ENCODE data around the gene CCDC148.
"Not testable (repeated sequence)": the region's sequence is repeated elsewhere in the genome, so short reads cannot be mapped to it uniquely, and the experiment has no call there.

The CCDC148 gene

DNA sequence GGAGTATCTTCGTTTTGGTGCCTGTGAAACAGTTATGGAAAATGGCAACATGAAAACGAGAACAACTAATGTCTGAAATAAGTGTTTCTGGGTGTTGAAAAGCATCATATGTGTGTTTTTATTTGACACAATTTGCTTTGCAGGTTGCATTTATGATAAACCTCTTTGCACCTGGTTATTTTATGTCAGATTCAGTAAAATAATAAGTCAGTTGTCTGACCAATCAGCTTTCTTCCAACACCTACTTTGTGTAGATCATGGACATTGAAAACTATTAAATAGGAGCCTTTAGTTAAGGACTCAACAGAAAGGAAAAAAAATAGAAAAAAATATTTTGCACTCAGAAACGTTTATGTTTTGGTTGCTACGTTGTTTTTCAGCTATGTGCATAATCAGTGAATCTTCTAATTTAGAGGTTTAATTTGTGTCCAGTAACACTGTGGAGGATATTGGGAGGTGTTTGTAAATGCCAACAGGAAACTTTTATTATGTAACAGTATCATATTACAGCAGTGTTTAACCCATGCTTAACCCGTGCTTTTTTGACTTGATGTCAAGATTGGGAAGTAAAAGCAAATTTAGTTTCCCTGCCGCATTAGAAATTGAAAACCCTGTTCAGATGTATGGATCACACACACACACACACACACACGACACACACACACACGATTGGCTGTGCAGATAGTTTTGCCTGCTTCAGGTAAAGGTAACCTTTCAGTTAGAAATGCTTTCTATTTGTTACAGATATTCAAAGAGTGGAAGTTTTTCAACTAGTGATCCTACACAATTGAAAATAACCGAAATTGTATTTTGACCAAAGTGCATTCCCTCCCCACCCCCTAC, 2.8 kb upstream of the CCDC148 start:
- Histone ChIP-seq H3K4me3 (ENCODE audit: low read depth in 1 of 2, low read length in 2 of 2) (peak overlapping the region; percentile 79 to 95), H3K4me1 (ENCODE audit: control insufficient read depth in 1 of 2, insufficient read depth in 2 of 2, low read length in 2 of 2) (peaks cover 6 to 17% of the 10 kb centered on the region in 2 donors), H3K36me3 (ENCODE audit: control insufficient read depth in 1 of 2, insufficient read depth in 2 of 2, low read length in 2 of 2) (no peaks in the 10 kb centered on the region), H3K9me3 (ENCODE audit: control insufficient read depth in 1 of 2, low read length in 2 of 2) (no peaks in the 10 kb centered on the region), H3K27ac (ENCODE audit: low read length) (no peak overlapping the region), H3K27me3 (ENCODE audit: low read depth, low read length) (no peaks in the 10 kb centered on the region)

DNA sequence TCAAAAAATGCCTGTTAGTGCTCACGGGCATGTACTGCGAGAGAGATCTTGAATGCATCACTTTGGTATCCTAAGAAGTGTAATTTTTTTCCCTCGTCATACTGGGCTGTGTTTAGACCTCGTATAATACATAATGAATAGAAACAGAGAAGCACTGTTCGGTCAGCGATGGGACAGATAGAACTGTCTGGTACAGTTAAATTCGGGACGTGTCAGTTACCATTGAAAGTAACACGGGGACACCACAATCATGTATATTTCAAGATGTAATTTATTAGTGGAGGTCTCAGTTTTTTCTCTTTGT, 2.0 kb upstream of the CCDC148 start:
- H3K27ac ChIP-seq (ENCODE audit: low read length) = peak overlapping the region; percentile 18

GRCh38 chr2:158457826-158458616, 1.5 kb upstream of the CCDC148 start:
- Histone ChIP-seq H3K36me3 (ENCODE audit: control insufficient read depth in 1 of 2, insufficient read depth in 2 of 2, low read length in 2 of 2) (no peaks in the 10 kb centered on the region), H3K27ac (ENCODE audit: low read length) (peak overlapping the region; percentile 18), H3K27me3 (ENCODE audit: low read depth, low read length) (no peaks in the 10 kb centered on the region), H3K4me3 (ENCODE audit: low read depth in 1 of 2, low read length in 2 of 2) (peak overlapping the region; percentile 79 to 95), H3K9me3 (ENCODE audit: control insufficient read depth in 1 of 2, low read length in 2 of 2) (no peaks in the 10 kb centered on the region), H3K4me1 (ENCODE audit: control insufficient read depth in 1 of 2, insufficient read depth in 2 of 2, low read length in 2 of 2) (peaks cover 2 to 17% of the 10 kb centered on the region in 2 donors)

More for the DNA sequence above, 2.0 kb upstream of the CCDC148 start:
- Histone ChIP-seq H3K27me3 (ENCODE audit: low read depth, low read length) (no peaks in the 10 kb centered on the region), H3K9me3 (ENCODE audit: control insufficient read depth in 1 of 2, low read length in 2 of 2) (no peaks in the 10 kb centered on the region), H3K4me1 (ENCODE audit: control insufficient read depth in 1 of 2, insufficient read depth in 2 of 2, low read length in 2 of 2) (peaks cover 6 to 17% of the 10 kb centered on the region in 2 donors), H3K36me3 (ENCODE audit: control insufficient read depth in 1 of 2, insufficient read depth in 2 of 2, low read length in 2 of 2) (no peaks in the 10 kb centered on the region), H3K4me3 (ENCODE audit: low read depth in 1 of 2, low read length in 2 of 2) (peak overlapping the region; percentile 79 to 95)

GRCh38 chr2:158457092-158457825, 706 bp upstream of the CCDC148 start:
- Histone ChIP-seq H3K9me3 (ENCODE audit: control insufficient read depth in 1 of 2, low read length in 2 of 2) (no peaks in the 10 kb centered on the region), H3K4me1 (ENCODE audit: control insufficient read depth in 1 of 2, insufficient read depth in 2 of 2, low read length in 2 of 2) (peaks cover 0 to 17% of the 10 kb centered on the region in 2 donors), H3K27ac (ENCODE audit: low read length) (no peak overlapping the region), H3K4me3 (ENCODE audit: low read depth in 1 of 2, low read length in 2 of 2) (peak overlapping the region; percentile 79 to 95), H3K36me3 (ENCODE audit: control insufficient read depth in 1 of 2, insufficient read depth in 2 of 2, low read length in 2 of 2) (no peaks in the 10 kb centered on the region), H3K27me3 (ENCODE audit: low read depth, low read length) (no peaks in the 10 kb centered on the region)

GRCh38 chr2:158443606-158444005, 12.9 kb downstream of the CCDC148 start:
- H3K27ac ChIP-seq (ENCODE audit: low read length) = no peak overlapping the region
- no peaks in the 10 kb centered on the region for H3K36me3 ChIP-seq (ENCODE audit: control insufficient read depth in 1 of 2, insufficient read depth in 2 of 2, low read length in 2 of 2)
- H3K4me3 ChIP-seq (ENCODE audit: low read depth in 1 of 2, low read length in 2 of 2) = no peak overlapping the region
- no peaks in the 10 kb centered on the region for H3K27me3 ChIP-seq (ENCODE audit: low read depth, low read length)
- no peaks in the 10 kb centered on the region for H3K9me3 ChIP-seq (ENCODE audit: control insufficient read depth in 1 of 2, low read length in 2 of 2)
- H3K4me1 ChIP-seq (ENCODE audit: control insufficient read depth in 1 of 2, insufficient read depth in 2 of 2, low read length in 2 of 2) = no peaks in the 10 kb centered on the region

DNA sequence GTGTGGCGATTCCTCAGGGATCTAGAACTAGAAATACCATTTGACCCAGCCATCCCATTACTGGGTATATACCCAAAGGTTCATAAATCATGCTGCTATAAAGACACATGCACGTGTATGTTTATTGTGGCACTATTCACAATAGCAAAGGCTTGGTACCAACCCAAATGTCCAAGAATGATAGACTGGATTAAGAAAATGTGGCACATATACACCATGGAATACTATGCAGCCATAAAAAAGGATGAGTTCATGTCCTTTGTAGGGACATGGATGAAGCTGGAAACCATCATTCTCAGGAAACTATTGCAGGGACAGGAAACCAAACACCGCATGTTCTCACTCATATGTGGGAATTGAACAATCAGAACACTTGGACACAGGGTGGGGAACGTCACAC, 17.5 kb downstream of the CCDC148 start:
- H3K4me1 ChIP-seq (ENCODE audit: control insufficient read depth in 1 of 2, insufficient read depth in 2 of 2, low read length in 2 of 2); H3K27me3 ChIP-seq (ENCODE audit: low read depth, low read length); H3K27ac ChIP-seq (ENCODE audit: low read length); H3K36me3 ChIP-seq (ENCODE audit: control insufficient read depth in 1 of 2, insufficient read depth in 2 of 2, low read length in 2 of 2); H3K4me3 ChIP-seq (ENCODE audit: low read depth in 1 of 2, low read length in 2 of 2); H3K9me3 ChIP-seq (ENCODE audit: control insufficient read depth in 1 of 2, low read length in 2 of 2): not testable (repeated sequence)

DNA sequence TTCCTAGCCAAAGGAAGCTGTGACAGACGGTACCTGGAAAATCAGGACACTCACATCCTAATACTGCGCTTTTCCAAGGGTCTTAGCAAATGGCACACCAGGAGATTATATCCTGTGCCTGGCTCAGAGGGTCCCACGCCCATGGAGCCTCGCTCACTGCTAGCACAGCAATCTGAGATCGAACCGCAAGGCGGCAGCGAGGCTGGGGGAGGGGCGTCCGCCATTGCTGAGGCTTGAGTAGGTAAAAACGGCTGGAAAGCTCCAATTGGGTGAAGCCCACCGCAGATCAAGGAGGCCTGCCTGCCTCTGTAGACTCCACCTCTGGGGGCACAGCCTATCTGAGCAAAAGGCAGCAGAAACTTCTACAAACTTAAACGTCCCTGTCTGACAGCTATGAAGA, 22.8 kb downstream of the CCDC148 start:
- not testable (repeated sequence) for H3K36me3 ChIP-seq (ENCODE audit: control insufficient read depth in 1 of 2, insufficient read depth in 2 of 2, low read length in 2 of 2); H3K27ac ChIP-seq (ENCODE audit: low read length); H3K4me1 ChIP-seq (ENCODE audit: control insufficient read depth in 1 of 2, insufficient read depth in 2 of 2, low read length in 2 of 2); H3K4me3 ChIP-seq (ENCODE audit: low read depth in 1 of 2, low read length in 2 of 2); H3K27me3 ChIP-seq (ENCODE audit: low read depth, low read length)
- H3K9me3 ChIP-seq (ENCODE audit: control insufficient read depth in 1 of 2, low read length in 2 of 2) = peaks cover 7 to 15% of the 10 kb centered on the region in 2 donors

DNA sequence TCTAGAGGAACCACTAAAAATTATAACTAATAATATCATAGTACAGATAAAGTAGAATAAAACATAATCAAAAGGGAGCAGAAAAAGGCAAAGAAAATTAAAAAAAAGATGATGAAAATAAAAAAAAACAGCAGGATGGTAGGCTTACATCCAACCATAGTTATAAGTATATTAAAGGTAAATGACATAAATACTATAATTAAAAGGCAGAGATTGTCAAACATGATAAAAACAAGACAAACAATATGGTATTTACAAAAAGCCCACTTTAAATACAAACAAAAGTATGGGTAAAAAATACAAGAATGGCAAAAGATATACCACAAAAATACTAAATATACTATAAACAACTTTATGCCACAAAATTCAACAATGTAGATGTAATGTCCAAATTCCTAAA, 24.4 kb downstream of the CCDC148 start:
- Histone ChIP-seq H3K27ac (ENCODE audit: low read length) (no peak overlapping the region), H3K4me1 (ENCODE audit: control insufficient read depth in 1 of 2, insufficient read depth in 2 of 2, low read length in 2 of 2) (no peaks in the 10 kb centered on the region), H3K9me3 (ENCODE audit: control insufficient read depth in 1 of 2, low read length in 2 of 2) (peaks cover 7 to 15% of the 10 kb centered on the region in 2 donors), H3K27me3 (ENCODE audit: low read depth, low read length) (no peaks in the 10 kb centered on the region), H3K36me3 (ENCODE audit: control insufficient read depth in 1 of 2, insufficient read depth in 2 of 2, low read length in 2 of 2) (no peaks in the 10 kb centered on the region), H3K4me3 (ENCODE audit: low read depth in 1 of 2, low read length in 2 of 2) (no peak overlapping the region)

- H3K4me1 ChIP-seq (ENCODE audit: control insufficient read depth in 1 of 2, insufficient read depth in 2 of 2, low read length in 2 of 2) = peaks cover 0 to 8% of the 10 kb centered on the region in 2 donors
- no peaks in the 10 kb centered on the region for H3K36me3 ChIP-seq (ENCODE audit: control insufficient read depth in 1 of 2, insufficient read depth in 2 of 2, low read length in 2 of 2)
- H3K9me3 ChIP-seq (ENCODE audit: control insufficient read depth in 1 of 2, low read length in 2 of 2) = peaks cover 0 to 9% of the 10 kb centered on the region in 2 donors
- H3K27me3 ChIP-seq (ENCODE audit: low read depth, low read length) = no peaks in the 10 kb centered on the region
- H3K4me3 ChIP-seq (ENCODE audit: low read depth in 1 of 2, low read length in 2 of 2) = no peak overlapping the region
- no peak overlapping the region for H3K27ac ChIP-seq (ENCODE audit: low read length)
Observed at GRCh38 chr2:158414538-158414937, 42.0 kb downstream of the CCDC148 start.

GRCh38 chr2:158413581-158413980, 43.0 kb downstream of the CCDC148 start:
- Histone ChIP-seq H3K4me1 (ENCODE audit: control insufficient read depth in 1 of 2, insufficient read depth in 2 of 2, low read length in 2 of 2) (peaks cover 0 to 8% of the 10 kb centered on the region in 2 donors), H3K4me3 (ENCODE audit: low read depth in 1 of 2, low read length in 2 of 2) (no peak overlapping the region), H3K27ac (ENCODE audit: low read length) (no peak overlapping the region), H3K27me3 (ENCODE audit: low read depth, low read length) (no peaks in the 10 kb centered on the region), H3K36me3 (ENCODE audit: control insufficient read depth in 1 of 2, insufficient read depth in 2 of 2, low read length in 2 of 2) (no peaks in the 10 kb centered on the region), H3K9me3 (ENCODE audit: control insufficient read depth in 1 of 2, low read length in 2 of 2) (peaks cover 0 to 10% of the 10 kb centered on the region in 2 donors)

DNA sequence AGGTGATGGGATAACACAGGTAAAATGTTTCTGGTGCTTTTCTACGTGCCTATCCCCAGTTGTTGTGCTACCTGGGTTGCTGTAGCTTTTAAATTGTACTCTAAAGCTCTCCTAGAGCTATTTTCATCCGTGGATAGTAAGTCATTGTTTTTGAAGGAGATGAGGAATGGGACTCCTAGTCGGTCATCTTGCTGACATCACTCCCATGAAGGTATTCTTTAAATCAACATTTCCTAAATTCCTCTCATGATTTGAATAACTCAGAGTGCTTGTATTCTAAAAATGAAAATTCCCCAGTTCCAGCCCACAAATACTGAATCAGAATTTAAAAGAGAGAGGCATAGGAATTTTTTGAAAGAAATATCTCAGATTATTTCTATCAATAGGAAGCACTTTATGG, 44.3 kb downstream of the CCDC148 start:
- no peak overlapping the region for H3K4me3 ChIP-seq (ENCODE audit: low read depth in 1 of 2, low read length in 2 of 2)
- no peaks in the 10 kb centered on the region for H3K27me3 ChIP-seq (ENCODE audit: low read depth, low read length)
- peaks cover 0 to 10% of the 10 kb centered on the region in 2 donors for H3K9me3 ChIP-seq (ENCODE audit: control insufficient read depth in 1 of 2, low read length in 2 of 2)
- H3K36me3 ChIP-seq (ENCODE audit: control insufficient read depth in 1 of 2, insufficient read depth in 2 of 2, low read length in 2 of 2) = no peaks in the 10 kb centered on the region
- no peak overlapping the region for H3K27ac ChIP-seq (ENCODE audit: low read length)
- H3K4me1 ChIP-seq (ENCODE audit: control insufficient read depth in 1 of 2, insufficient read depth in 2 of 2, low read length in 2 of 2) = peaks cover 0 to 8% of the 10 kb centered on the region in 2 donors
